ENCODE results near the gene NRG3. TPM values are rescaled to one million over a fixed set of nuclear protein-coding genes. Genes with fewer than 3 reads are reported as not detected.
"Not testable (repeated sequence)": the region's sequence is repeated elsewhere in the genome, so short reads cannot be mapped to it uniquely, and the experiment has no call there.

NRG3 gene
- total RNA-seq, 2 donors from 2014 or later = 1.7 to 2.3 TPM

- no peak overlapping the region for H3K27ac Mint-ChIP-seq
- Histone ChIP-seq H3K27ac (ENCODE audit: low read depth, low read length) (peak overlapping the region; percentile 25), H3K4me1 (ENCODE audit: control insufficient read depth, insufficient read depth, low read length) (no peaks in the 10 kb centered on the region), H3K9me3 (ENCODE audit: control insufficient read depth, low read length) (no peaks in the 10 kb centered on the region), H3K36me3 (ENCODE audit: control insufficient read depth, insufficient read depth, low read length) (no peaks in the 10 kb centered on the region), H3K4me3 (ENCODE audit: low read length) (no peak overlapping the region), H3K27me3 (ENCODE audit: control insufficient read depth, insufficient read depth, low read length, poor library complexity, severe bottlenecking) (no peaks in the 10 kb centered on the region), H3K9ac (ENCODE audit: extremely low read depth, low read length, poor library complexity, severe bottlenecking) (no peak overlapping the region)
- no peak overlapping the region for H3K4me3 Mint-ChIP-seq
- 75 to 86% methylated on average over 4 to 5 of the region's 5 CpGs for WGBS, 2 experiments (ENCODE audit: insufficient coverage in 1 of 2, insufficient read length in 1 of 2)
- H3K9me3 Mint-ChIP-seq = no peaks in the 10 kb centered on the region
- no peak for DNase-seq
- no peaks in the 10 kb centered on the region for H3K36me3 Mint-ChIP-seq (ENCODE audit: low read depth)
- H3K4me1 Mint-ChIP-seq = peaks cover 4% of the 10 kb centered on the region
- TF ChIP-seq, protein P1, sequence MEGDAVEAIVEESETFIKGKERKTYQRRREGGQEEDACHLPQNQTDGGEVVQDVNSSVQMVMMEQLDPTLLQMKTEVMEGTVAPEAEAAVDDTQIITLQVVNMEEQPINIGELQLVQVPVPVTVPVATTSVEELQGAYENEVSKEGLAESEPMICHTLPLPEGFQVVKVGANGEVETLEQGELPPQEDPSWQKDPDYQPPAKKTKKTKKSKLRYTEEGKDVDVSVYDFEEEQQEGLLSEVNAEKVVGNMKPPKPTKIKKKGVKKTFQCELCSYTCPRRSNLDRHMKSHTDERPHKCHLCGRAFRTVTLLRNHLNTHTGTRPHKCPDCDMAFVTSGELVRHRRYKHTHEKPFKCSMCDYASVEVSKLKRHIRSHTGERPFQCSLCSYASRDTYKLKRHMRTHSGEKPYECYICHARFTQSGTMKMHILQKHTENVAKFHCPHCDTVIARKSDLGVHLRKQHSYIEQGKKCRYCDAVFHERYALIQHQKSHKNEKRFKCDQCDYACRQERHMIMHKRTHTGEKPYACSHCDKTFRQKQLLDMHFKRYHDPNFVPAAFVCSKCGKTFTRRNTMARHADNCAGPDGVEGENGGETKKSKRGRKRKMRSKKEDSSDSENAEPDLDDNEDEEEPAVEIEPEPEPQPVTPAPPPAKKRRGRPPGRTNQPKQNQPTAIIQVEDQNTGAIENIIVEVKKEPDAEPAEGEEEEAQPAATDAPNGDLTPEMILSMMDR (conservative IDR thresholded peaks at IDR 0.05) = no peak
- H3K27me3 Mint-ChIP-seq (ENCODE audit: insufficient read depth) = no peaks in the 10 kb centered on the region
These were observed 1107.2 kb downstream of the NRG3 start for GRCh38 chr10:82982110-82982608.

DNA sequence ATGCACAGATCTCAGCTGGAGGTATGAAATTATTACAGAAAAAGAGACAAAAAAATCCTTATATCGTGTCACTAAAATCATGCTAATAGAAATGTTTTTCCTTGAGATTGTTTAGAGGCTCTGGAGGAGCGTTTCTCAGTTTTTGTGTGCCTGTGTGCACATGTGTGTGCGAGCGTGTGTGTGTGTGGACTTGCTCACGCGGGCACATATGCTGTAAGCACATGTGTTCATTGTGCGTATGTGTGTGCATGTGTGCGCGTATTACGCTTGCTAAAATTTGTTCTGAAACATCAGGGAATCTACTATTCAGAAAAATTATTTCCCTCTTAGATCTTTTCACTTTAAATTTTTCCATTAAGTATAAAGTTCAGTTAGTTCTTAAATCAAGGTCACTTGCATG, 1111.2 kb downstream of the NRG3 start:
- Histone ChIP-seq H3K4me1 (ENCODE audit: control insufficient read depth, insufficient read depth, low read length) (no peaks in the 10 kb centered on the region), H3K36me3 (ENCODE audit: control insufficient read depth, insufficient read depth, low read length) (no peaks in the 10 kb centered on the region), H3K9me3 (ENCODE audit: control insufficient read depth, low read length) (no peaks in the 10 kb centered on the region), H3K27me3 (ENCODE audit: control insufficient read depth, insufficient read depth, low read length, poor library complexity, severe bottlenecking) (no peaks in the 10 kb centered on the region), H3K4me3 (ENCODE audit: low read length) (no peak overlapping the region), H3K27ac (ENCODE audit: low read depth, low read length) (no peak overlapping the region), H3K9ac (ENCODE audit: extremely low read depth, low read length, poor library complexity, severe bottlenecking) (no peak overlapping the region)
- TF ChIP-seq, protein P1 (conservative IDR thresholded peaks at IDR 0.05) = no peak
- Mint-ChIP-seq H3K4me3 (no peak overlapping the region), H3K4me1 (no peaks in the 10 kb centered on the region), H3K9me3 (no peaks in the 10 kb centered on the region), H3K36me3 (ENCODE audit: low read depth) (no peaks in the 10 kb centered on the region), H3K27me3 (ENCODE audit: insufficient read depth) (no peaks in the 10 kb centered on the region), H3K27ac (no peak overlapping the region)
- 94 to 97% methylated on average over 6 to 10 of the region's 10 CpGs for WGBS, 2 experiments (ENCODE audit: insufficient coverage in 1 of 2, insufficient read length in 1 of 2)
- DNase-seq = no peak

GRCh38 chr10:83006479-83006878, 1131.5 kb downstream of the NRG3 start:
- not testable (repeated sequence) for H3K9me3 ChIP-seq (ENCODE audit: control insufficient read depth, low read length); H3K27ac ChIP-seq (ENCODE audit: low read depth, low read length); H3K9ac ChIP-seq (ENCODE audit: extremely low read depth, low read length, poor library complexity, severe bottlenecking); H3K27me3 ChIP-seq (ENCODE audit: control insufficient read depth, insufficient read depth, low read length, poor library complexity, severe bottlenecking); H3K27me3 Mint-ChIP-seq (ENCODE audit: insufficient read depth); DNase-seq; H3K27ac Mint-ChIP-seq; H3K9me3 Mint-ChIP-seq; H3K4me1 ChIP-seq (ENCODE audit: control insufficient read depth, insufficient read depth, low read length); H3K36me3 ChIP-seq (ENCODE audit: control insufficient read depth, insufficient read depth, low read length); H3K4me3 ChIP-seq (ENCODE audit: low read length); H3K4me3 Mint-ChIP-seq; H3K36me3 Mint-ChIP-seq (ENCODE audit: low read depth); H3K4me1 Mint-ChIP-seq
- WGBS, 2 experiments (ENCODE audit: insufficient coverage in 1 of 2, insufficient read length in 1 of 2) = 89 to 93% methylated on average over 3 to 4 of the region's 8 CpGs

GRCh38 chr10:83007510-83007909, 1132.5 kb downstream of the NRG3 start:
- Histone ChIP-seq H3K9ac (ENCODE audit: extremely low read depth, low read length, poor library complexity, severe bottlenecking) (no peak overlapping the region), H3K9me3 (ENCODE audit: control insufficient read depth, low read length) (no peaks in the 10 kb centered on the region), H3K4me3 (ENCODE audit: low read length) (no peak overlapping the region), H3K27me3 (ENCODE audit: control insufficient read depth, insufficient read depth, low read length, poor library complexity, severe bottlenecking) (no peaks in the 10 kb centered on the region), H3K36me3 (ENCODE audit: control insufficient read depth, insufficient read depth, low read length) (no peaks in the 10 kb centered on the region), H3K27ac (ENCODE audit: low read depth, low read length) (no peak overlapping the region), H3K4me1 (ENCODE audit: control insufficient read depth, insufficient read depth, low read length) (no peaks in the 10 kb centered on the region)
- Mint-ChIP-seq H3K27me3 (ENCODE audit: insufficient read depth) (no peaks in the 10 kb centered on the region), H3K4me1 (no peaks in the 10 kb centered on the region), H3K4me3 (no peak overlapping the region), H3K36me3 (ENCODE audit: low read depth) (no peaks in the 10 kb centered on the region), H3K9me3 (no peaks in the 10 kb centered on the region), H3K27ac (no peak overlapping the region)
- WGBS, 2 experiments (ENCODE audit: insufficient coverage in 1 of 2, insufficient read length in 1 of 2) = 91% methylated on average over 2 to 3 of the region's 3 CpGs
- DNase-seq = no peak
- TF ChIP-seq, protein P1 (conservative IDR thresholded peaks at IDR 0.05) = no peak

All from endodermal cell (in vitro differentiated cells).